Measurements from ENCODE around the gene DRD4. TPM values are rescaled to one million over a fixed set of nuclear protein-coding genes. Genes with fewer than 3 reads are reported as not detected.

DRD4 gene
- total and polyA plus RNA-seq, 12 donors: 0.28 to 1.3 (median 0.47) TPM; not detected in 3

- Histone ChIP-seq H3K4me1 (replicated peaks in 1 of 2) (peaks cover 0 to 14% of the 10 kb centered on the region in 2 donors), H3K27ac (no peak overlapping the region), H3K27me3 (no peaks in the 10 kb centered on the region), H3K36me3 (replicated peaks in 1 of 2) (peaks cover 0 to 16% of the 10 kb centered on the region in 2 donors), H3K4me3 (no peak overlapping the region), H3K9me3 (replicated peaks in 1 of 3) (no peaks in the 10 kb centered on the region)
- 93 to 95% (median 93%) methylated on average over 24 to 57 of the region's 57 CpGs for WGBS, 4 donors
- TF ChIP-seq CTCF (IDR thresholded peaks at IDR 0.05) (no peak), POLR2A (IDR thresholded peaks at IDR 0.05) (no peak)
- intact Hi-C loops (cut with DNase I): no loop called here
- peak in 1 of 7 donors; percentile 20 for DNase-seq
Observed at GRCh38 chr11:617199-617911, 19.7 kb upstream of the DRD4 start.

- intact Hi-C loops (cut with DNase I): no loop called here
- Histone ChIP-seq H3K4me1 (replicated peaks in 1 of 2) (peaks cover 0 to 14% of the 10 kb centered on the region in 2 donors), H3K36me3 (replicated peaks in 1 of 2) (peaks cover 0 to 8% of the 10 kb centered on the region in 2 donors), H3K4me3 (no peak overlapping the region), H3K27me3 (no peaks in the 10 kb centered on the region), H3K27ac (no peak overlapping the region), H3K9me3 (replicated peaks in 1 of 3) (no peaks in the 10 kb centered on the region)
- no peak for TF ChIP-seq POLR2A (IDR thresholded peaks at IDR 0.05)
- TF ChIP-seq CTCF (IDR thresholded peaks at IDR 0.05): no peak
- DNase-seq: peak in 1 of 7 donors; percentile 14
- 90 to 100% (median 91%) methylated on average over 5 to 25 of the region's 25 CpGs for WGBS, 4 donors
Observed at GRCh38 chr11:617912-618682, 19.0 kb upstream of the DRD4 start.

GRCh38 chr11:618856-619627 is 18.0 kb upstream of the DRD4 start:
- Histone ChIP-seq H3K9me3 (replicated peaks in 1 of 3) (no peaks in the 10 kb centered on the region), H3K27me3 (no peaks in the 10 kb centered on the region), H3K27ac (no peak overlapping the region), H3K36me3 (replicated peaks in 1 of 2) (peaks cover 0 to 6% of the 10 kb centered on the region in 2 donors), H3K4me3 (no peak overlapping the region), H3K4me1 (replicated peaks in 1 of 2) (peaks cover 0 to 13% of the 10 kb centered on the region in 2 donors)
- WGBS, 4 donors: 92 to 99% (median 96%) methylated on average over 9 to 24 of the region's 24 CpGs
- intact Hi-C loops (cut with DNase I): no loop called here
- TF ChIP-seq POLR2A (IDR thresholded peaks at IDR 0.05) (no peak), CTCF (IDR thresholded peaks at IDR 0.05) (no peak)
- peak in 1 of 7 donors; percentile 14 for DNase-seq

- intact Hi-C loops (cut with DNase I): no loop called here
Observed at GRCh38 chr11:619628-620050, 17.4 kb upstream of the DRD4 start.

More at GRCh38 chr11:619628-620050, 17.4 kb upstream of the DRD4 start:
- DNase-seq: no peak
- 80 to 90% (median 83%) methylated on average over 7 to 22 of the region's 22 CpGs for whole genome bisulfite sequencing, 4 donors
- no peak overlapping the region for H3K27ac ChIP-seq
- no peak overlapping the region for H3K4me3 ChIP-seq
- no peaks in the 10 kb centered on the region for H3K9me3 ChIP-seq (replicated peaks in 1 of 3)
- no peak for TF ChIP-seq POLR2A (IDR thresholded peaks at IDR 0.05)
- no peak for TF ChIP-seq CTCF (IDR thresholded peaks at IDR 0.05)
- peaks cover 0 to 6% of the 10 kb centered on the region in 2 donors for H3K36me3 ChIP-seq (replicated peaks in 1 of 2)
- H3K4me1 ChIP-seq (replicated peaks in 1 of 2): peaks cover 0 to 11% of the 10 kb centered on the region in 2 donors
- H3K27me3 ChIP-seq: no peaks in the 10 kb centered on the region
